Adipocyte (in vitro differentiated cells): ENCODE measurements around the gene PRKN.

ENCODE experiments used
- DNase-seq: peaks from one replicate; pipeline ENCODE4 v3.0.0-alpha.2; 2015; ENCODE audit warnings: low read depth
- H3K27me3 ChIP-seq: replicated peaks from 2 replicates; pipeline ENCODE4 v1.7.0; 2013; ENCODE audit warnings: mild to moderate bottlenecking, low read length, moderate library complexity; ENCODE audit not compliant: control insufficient read depth, insufficient read depth
- H3K36me3 ChIP-seq: 2 replicates; pipeline ENCODE4 v1.7.0; 2013; ENCODE audit warnings: low read length, mild to moderate bottlenecking, moderate library complexity; ENCODE audit not compliant: control insufficient read depth, insufficient read depth, severe bottlenecking
- H3K4me1 ChIP-seq: 2 replicates; pipeline ENCODE4 v1.7.0; 2013; ENCODE audit warnings: mild to moderate bottlenecking, low read length, moderate library complexity; ENCODE audit not compliant: control insufficient read depth, insufficient read depth
- H3K4me3 ChIP-seq: 2 replicates; pipeline ENCODE4 v1.7.0; 2013; ENCODE audit warnings: mild to moderate bottlenecking, low read length, moderate library complexity
- H3K9ac ChIP-seq: 2 replicates; pipeline ENCODE4 v1.7.0; 2013; ENCODE audit warnings: mild to moderate bottlenecking, low read length, moderate library complexity
- H3K9me3 ChIP-seq: 2 replicates; pipeline ENCODE4 v1.7.0; 2013; ENCODE audit warnings: mild to moderate bottlenecking, low read length, moderate library complexity; ENCODE audit not compliant: control insufficient read depth

Gene PRKN

GRCh38 chr6:161921602-161922395 lies 805.8 kb downstream of the PRKN start:
- Histone ChIP-seq H3K4me1 (peaks cover 6% of the 10 kb centered on the region), H3K9ac (no peak overlapping the region), H3K9me3 (no peaks in the 10 kb centered on the region), H3K36me3 (no peaks in the 10 kb centered on the region), H3K4me3 (no peak overlapping the region), H3K27me3 (no peaks in the 10 kb centered on the region)
- DNase-seq, result no peak

GRCh38 chr6:161919691-161920090 lies 807.9 kb downstream of the PRKN start:
- no peak for DNase-seq
- H3K9me3 ChIP-seq, result no peaks in the 10 kb centered on the region
- no peak overlapping the region for H3K9ac ChIP-seq
- peaks cover 6% of the 10 kb centered on the region for H3K4me1 ChIP-seq
- no peaks in the 10 kb centered on the region for H3K27me3 ChIP-seq
- H3K4me3 ChIP-seq, result no peak overlapping the region
- no peaks in the 10 kb centered on the region for H3K36me3 ChIP-seq

GRCh38 chr6:161918628-161919205 lies 808.8 kb downstream of the PRKN start:
- Histone ChIP-seq H3K36me3 (no peaks in the 10 kb centered on the region), H3K9me3 (no peaks in the 10 kb centered on the region), H3K27me3 (no peaks in the 10 kb centered on the region), H3K9ac (no peak overlapping the region), H3K4me3 (no peak overlapping the region), H3K4me1 (peaks cover 6% of the 10 kb centered on the region)
- no peak for DNase-seq

GRCh38 chr6:161918109-161918531 lies 809.4 kb downstream of the PRKN start:
- no peaks in the 10 kb centered on the region for H3K9me3 ChIP-seq
- no peak overlapping the region for H3K9ac ChIP-seq
- H3K36me3 ChIP-seq, result no peaks in the 10 kb centered on the region
- H3K4me3 ChIP-seq, result no peak overlapping the region
- H3K4me1 ChIP-seq, result peaks cover 6% of the 10 kb centered on the region
- DNase-seq, result no peak
- no peaks in the 10 kb centered on the region for H3K27me3 ChIP-seq

- Histone ChIP-seq H3K4me3 (no peak overlapping the region), H3K4me1 (peaks cover 5% of the 10 kb centered on the region), H3K9ac (no peak overlapping the region), H3K36me3 (no peaks in the 10 kb centered on the region), H3K27me3 (no peaks in the 10 kb centered on the region), H3K9me3 (no peaks in the 10 kb centered on the region)
- DNase-seq, result no peak
Measured at GRCh38 chr6:161917645-161918044, 809.9 kb downstream of the PRKN start.

GRCh38 chr6:161915456-161915964 lies 812.1 kb downstream of the PRKN start:
- Histone ChIP-seq H3K9ac (no peak overlapping the region), H3K9me3 (no peaks in the 10 kb centered on the region), H3K27me3 (no peaks in the 10 kb centered on the region), H3K4me3 (no peak overlapping the region), H3K4me1 (no peaks in the 10 kb centered on the region), H3K36me3 (no peaks in the 10 kb centered on the region)
- DNase-seq, result no peak

GRCh38 chr6:161908872-161909271 lies 818.7 kb downstream of the PRKN start:
- no peak overlapping the region for H3K9ac ChIP-seq
- no peaks in the 10 kb centered on the region for H3K9me3 ChIP-seq
- no peak overlapping the region for H3K4me3 ChIP-seq
- no peaks in the 10 kb centered on the region for H3K27me3 ChIP-seq
- DNase-seq, result no peak
- no peaks in the 10 kb centered on the region for H3K4me1 ChIP-seq
- H3K36me3 ChIP-seq, result no peaks in the 10 kb centered on the region

- DNase-seq, result no peak
- Histone ChIP-seq H3K9me3 (no peaks in the 10 kb centered on the region), H3K4me3 (no peak overlapping the region), H3K4me1 (no peaks in the 10 kb centered on the region), H3K27me3 (no peaks in the 10 kb centered on the region), H3K9ac (no peak overlapping the region), H3K36me3 (no peaks in the 10 kb centered on the region)
Measured at GRCh38 chr6:161906571-161906970, 821.0 kb downstream of the PRKN start.

GRCh38 chr6:161903584-161904212 lies 823.9 kb downstream of the PRKN start:
- Histone ChIP-seq H3K36me3 (no peaks in the 10 kb centered on the region), H3K9me3 (no peaks in the 10 kb centered on the region), H3K4me3 (no peak overlapping the region), H3K9ac (no peak overlapping the region), H3K4me1 (no peaks in the 10 kb centered on the region), H3K27me3 (no peaks in the 10 kb centered on the region)
- no peak for DNase-seq

- Histone ChIP-seq H3K9me3 (no peaks in the 10 kb centered on the region), H3K4me3 (no peak overlapping the region), H3K4me1 (no peaks in the 10 kb centered on the region), H3K9ac (no peak overlapping the region), H3K27me3 (no peaks in the 10 kb centered on the region), H3K36me3 (no peaks in the 10 kb centered on the region)
- DNase-seq, result no peak
Measured at GRCh38 chr6:161901740-161902426, 825.7 kb downstream of the PRKN start.

GRCh38 chr6:161894436-161894835 lies 833.1 kb downstream of the PRKN start:
- DNase-seq, result no peak
- H3K9ac ChIP-seq, result no peak overlapping the region
- H3K36me3 ChIP-seq, result no peaks in the 10 kb centered on the region
- peaks cover 6% of the 10 kb centered on the region for H3K27me3 ChIP-seq
- H3K9me3 ChIP-seq, result no peaks in the 10 kb centered on the region
- peaks cover 3% of the 10 kb centered on the region for H3K4me1 ChIP-seq
- H3K4me3 ChIP-seq, result no peak overlapping the region
